DND-41 (cell line): ENCODE measurements around the gene AMH.

Experiments used
- ATAC-seq: fragments of 200-7000 bp; cut with Tn5 transposase; 3 replicates; pipeline ENCODE4 v1.9.1; 2021; ENCODE audit warnings: low read depth; ENCODE audit not compliant: insufficient read depth
- DNase-seq: peaks from one replicate; pipeline ENCODE4 v3.0.0-alpha.2; 2020
- H2AFZ ChIP-seq: 2 replicates; pipeline ENCODE4 v1.6.0; 2012; ENCODE audit warnings: low read depth, low read length
- H3K27ac ChIP-seq: 2 replicates; pipeline ENCODE4 v1.5.1; 2012; ENCODE audit warnings: low read length, inconsistent platforms
- H3K27me3 ChIP-seq: fragments of 200-600 bp; sonication (generic); 2 replicates; pipeline ENCODE4 v1.6.0; 2012; ENCODE audit warnings: low read length, mild to moderate bottlenecking, inconsistent platforms; ENCODE audit not compliant: insufficient read depth, poor library complexity
- H3K36me3 ChIP-seq: 2 replicates; pipeline ENCODE4 v1.5.1; 2012; ENCODE audit warnings: low read length, inconsistent platforms; ENCODE audit not compliant: insufficient read depth
- H3K4me1 ChIP-seq: 2 replicates; pipeline ENCODE4 v1.5.1; 2012; ENCODE audit warnings: mild to moderate bottlenecking, low read length; ENCODE audit not compliant: insufficient read depth
- H3K4me2 ChIP-seq: 2 replicates; pipeline ENCODE4 v1.6.0; 2012; ENCODE audit warnings: mild to moderate bottlenecking, moderate library complexity, low read length, inconsistent platforms; ENCODE audit not compliant: insufficient read depth
- H3K4me3 ChIP-seq, 2 experiments: fragments of 200-600 bp in 1 of 2; shearing (Covaris generic) in 1 of 2; 2 replicates each; pipeline ENCODE4 v1.5.1; 2012 to 2016; ENCODE audit warnings: inconsistent platforms in 2 of 2, low read length in 2 of 2, mild to moderate bottlenecking in 2 of 2, low read depth in 1 of 2, moderate library complexity in 1 of 2
- H3K79me2 ChIP-seq: 2 replicates; pipeline ENCODE4 v1.6.0; 2012; ENCODE audit warnings: low read length, inconsistent platforms; ENCODE audit not compliant: insufficient read depth
- H3K9ac ChIP-seq: 2 replicates; pipeline ENCODE4 v1.6.0; 2012; ENCODE audit warnings: low read depth, mild to moderate bottlenecking, inconsistent platforms, low read length, moderate library complexity
- H3K9me3 ChIP-seq: 2 replicates; pipeline ENCODE4 v1.5.1; 2012; ENCODE audit warnings: low read length, moderate library complexity, mild to moderate bottlenecking, inconsistent platforms; ENCODE audit not compliant: insufficient read depth, severe bottlenecking
- H4K20me1 ChIP-seq: 2 replicates; pipeline ENCODE4 v1.6.0; 2012; ENCODE audit warnings: low read length; ENCODE audit not compliant: insufficient read depth
- CTCF ChIP-seq: IDR thresholded peaks from 2 replicates; pipeline ENCODE4 v1.5.1; 2012; ENCODE audit warnings: borderline replicate concordance, low read length, moderate library complexity, mild to moderate bottlenecking; ENCODE audit not compliant: poor library complexity, severe bottlenecking; ENCODE audit errors: extremely low read depth
- EZH2 ChIP-seq: IDR thresholded peaks from 3 replicates; pipeline ENCODE4 v1.6.1; 2012; ENCODE audit warnings: borderline replicate concordance, low read depth, mild to moderate bottlenecking, moderate library complexity, low read length, inconsistent platforms; ENCODE audit not compliant: severe bottlenecking

The AMH gene

DNA sequence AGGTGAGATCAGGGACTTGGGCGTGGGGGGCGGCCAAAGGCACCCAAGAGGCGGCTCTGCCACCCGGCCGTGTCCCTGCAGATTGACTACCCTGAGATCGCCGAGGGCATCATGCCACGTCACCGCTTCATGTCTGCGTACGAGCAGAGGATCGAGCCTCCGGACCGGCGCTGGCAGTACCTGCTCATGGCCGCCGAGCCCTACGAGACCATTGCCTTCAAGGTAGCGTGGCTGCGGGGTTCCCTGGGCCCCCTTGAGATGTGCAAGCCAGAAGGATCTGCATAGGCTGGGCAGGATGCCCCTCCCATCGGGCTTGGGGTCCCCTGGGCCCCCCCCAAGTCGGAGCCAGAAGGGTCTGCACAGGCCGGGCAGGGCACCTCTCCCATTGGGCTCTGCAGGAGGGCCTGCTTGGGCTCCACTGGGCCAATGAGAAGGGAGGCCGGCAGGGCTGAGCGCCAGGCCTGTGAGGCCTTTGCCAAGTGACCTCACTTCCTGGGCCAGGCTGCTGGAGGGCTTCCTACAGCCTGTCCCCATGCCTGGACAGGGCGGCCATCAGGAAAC, 2.2 kb upstream of the AMH start:
- no peak overlapping the region for H3K4me2 ChIP-seq
- H3K36me3 ChIP-seq, result peaks cover 87% of the 10 kb centered on the region
- no peak for TF ChIP-seq EZH2
- no peak for TF ChIP-seq CTCF
- H3K9ac ChIP-seq, result no peak overlapping the region
- H3K79me2 ChIP-seq, result peaks cover 45% of the 10 kb centered on the region
- H3K9me3 ChIP-seq, result no peaks in the 10 kb centered on the region
- ATAC-seq (no peak), DNase-seq (no peak)
- H3K27me3 ChIP-seq, result no peaks in the 10 kb centered on the region
- no peak overlapping the region for H3K4me3 ChIP-seq
- 0 out of 2 replicates have a peak, but pooled peaks cover 2% of the 10 kb centered on the region for H3K4me1 ChIP-seq
- H3K27ac ChIP-seq, result no peak overlapping the region
- H2AFZ ChIP-seq, result no peak overlapping the region
- H4K20me1 ChIP-seq, result peaks cover 85% of the 10 kb centered on the region

DNA sequence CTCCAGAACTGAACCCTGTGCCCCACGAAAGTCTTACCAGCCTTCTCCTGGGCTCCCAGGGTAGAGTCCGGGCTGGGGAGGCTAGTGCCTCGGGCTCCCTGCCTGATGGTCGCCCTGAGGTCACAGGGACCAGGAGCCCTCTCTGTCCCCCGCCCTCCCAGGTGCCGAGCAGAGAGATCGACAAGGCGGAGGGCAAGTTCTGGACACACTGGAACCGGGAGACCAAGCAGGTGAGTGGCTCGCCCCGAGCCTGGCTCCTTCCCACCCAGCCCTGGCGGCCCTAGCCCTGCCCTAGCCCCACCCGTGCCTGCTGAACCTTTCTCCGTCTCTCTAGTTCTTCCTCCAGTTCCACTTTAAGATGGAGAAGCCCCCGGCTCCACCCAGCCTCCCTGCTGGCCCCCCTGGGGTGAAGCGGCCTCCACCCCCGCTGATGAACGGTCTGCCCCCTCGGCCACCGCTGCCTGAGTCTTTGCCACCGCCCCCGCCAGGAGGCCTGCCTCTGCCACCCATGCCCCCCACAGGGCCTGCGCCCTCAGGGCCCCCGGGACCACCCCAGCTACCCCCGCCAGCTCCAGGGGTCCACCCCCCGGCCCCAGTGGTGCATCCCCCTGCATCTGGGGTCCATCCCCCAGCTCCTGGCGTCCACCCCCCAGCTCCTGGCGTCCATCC, 1.6 kb upstream of the AMH start:
- peaks cover 80% of the 10 kb centered on the region for H3K36me3 ChIP-seq
- no peak overlapping the region for H3K27ac ChIP-seq
- no peak overlapping the region for H3K4me2 ChIP-seq
- no peak overlapping the region for H3K4me3 ChIP-seq
- DNase-seq (no peak), ATAC-seq (no peak)
- no peak overlapping the region for H3K9ac ChIP-seq
- H2AFZ ChIP-seq, result no peak overlapping the region
- TF ChIP-seq EZH2 (no peak), CTCF (no peak)
- H3K27me3 ChIP-seq, result no peaks in the 10 kb centered on the region
- H4K20me1 ChIP-seq, result peaks cover 78% of the 10 kb centered on the region
- no peaks in the 10 kb centered on the region for H3K4me1 ChIP-seq
- no peaks in the 10 kb centered on the region for H3K9me3 ChIP-seq
- peaks cover 38% of the 10 kb centered on the region for H3K79me2 ChIP-seq

GRCh38 chr19:2248136-2249009, 750 bp upstream of the AMH start:
- Histone ChIP-seq H3K9ac (no peak overlapping the region), H3K36me3 (peaks cover 72% of the 10 kb centered on the region), H3K4me3 (no peak overlapping the region), H3K4me1 (no peaks in the 10 kb centered on the region), H2AFZ (no peak overlapping the region), H4K20me1 (peaks cover 73% of the 10 kb centered on the region), H3K9me3 (no peaks in the 10 kb centered on the region), H3K27me3 (no peaks in the 10 kb centered on the region), H3K4me2 (no peak overlapping the region), H3K79me2 (peaks cover 30% of the 10 kb centered on the region), H3K27ac (no peak overlapping the region)
- DNase-seq (no peak), ATAC-seq (no peak)
- no peak for TF ChIP-seq EZH2
- no peak for TF ChIP-seq CTCF
